H9 (cell line): ENCODE data around the gene LGALS12. TPM values are rescaled to one million over a fixed set of nuclear protein-coding genes. Genes with fewer than 3 reads are reported as not detected.

Source experiments
- DNase-seq: peaks from one replicate; pipeline ENCODE4 v3.0.0-alpha.2; 2017
- H2AFZ ChIP-seq: one replicate; pipeline ENCODE4 v1.6.1; 2013; ENCODE audit warnings: mild to moderate bottlenecking, low read length, control low read depth, moderate library complexity
- H2AK5ac ChIP-seq: 2 replicates; pipeline ENCODE4 v1.6.1; 2013; ENCODE audit warnings: low read length, control low read depth, mixed read lengths; ENCODE audit not compliant: insufficient read length
- H2BK120ac ChIP-seq: one replicate; pipeline ENCODE4 v1.6.1; 2013; ENCODE audit warnings: low read depth, mild to moderate bottlenecking, low read length, control low read depth, inconsistent platforms; ENCODE audit not compliant: poor library complexity, severe bottlenecking
- H2BK12ac ChIP-seq: 2 replicates; pipeline ENCODE4 v1.6.1; 2013; ENCODE audit warnings: low read length, control low read depth, mixed read lengths, low read depth; ENCODE audit not compliant: insufficient read length
- H2BK15ac ChIP-seq: 2 replicates; pipeline ENCODE4 v1.6.1; 2013; ENCODE audit warnings: low read depth, low read length, control low read depth
- H2BK20ac ChIP-seq: one replicate; pipeline ENCODE4 v1.6.1; 2013; ENCODE audit warnings: low read depth, mild to moderate bottlenecking, low read length, control low read depth, inconsistent platforms; ENCODE audit not compliant: poor library complexity, severe bottlenecking
- H2BK5ac ChIP-seq: 2 replicates; pipeline ENCODE4 v1.6.1; 2013; ENCODE audit warnings: low read length, control low read depth, mixed read lengths; ENCODE audit not compliant: insufficient read length
- H3K14ac ChIP-seq: 2 replicates; pipeline ENCODE4 v1.6.1; 2013; ENCODE audit warnings: low read length, control low read depth; ENCODE audit not compliant: insufficient read depth
- H3K18ac ChIP-seq: 2 replicates; pipeline ENCODE4 v1.6.1; 2013; ENCODE audit warnings: low read depth, mild to moderate bottlenecking, mixed read lengths, low read length, control low read depth; ENCODE audit not compliant: insufficient read length
- H3K23ac ChIP-seq: 2 replicates; pipeline ENCODE4 v1.6.1; 2013; ENCODE audit warnings: low read length, control low read depth, mixed read lengths, low read depth; ENCODE audit not compliant: insufficient read length
- H3K23me2 ChIP-seq: 2 replicates; pipeline ENCODE4 v1.6.1; 2013; ENCODE audit warnings: low read depth, mild to moderate bottlenecking, mixed read lengths, low read length, control low read depth; ENCODE audit not compliant: insufficient read length, poor library complexity, severe bottlenecking
- H3K27ac ChIP-seq: 2 replicates; pipeline ENCODE4 v1.5.1; 2013; ENCODE audit warnings: low read length, control low read depth, mixed read lengths, low read depth; ENCODE audit not compliant: insufficient read length
- H3K27me3 ChIP-seq: 2 replicates; pipeline ENCODE4 v1.6.1; 2013; ENCODE audit warnings: low read length, control low read depth, inconsistent platforms; ENCODE audit not compliant: insufficient read depth
- H3K4ac ChIP-seq: 2 replicates; pipeline ENCODE4 v1.6.1; 2013; ENCODE audit warnings: low read depth, mild to moderate bottlenecking, control low read depth, inconsistent platforms, low read length, moderate library complexity
- H3K4me1 ChIP-seq: 2 replicates; pipeline ENCODE4 v1.6.1; 2013; ENCODE audit warnings: low read length, control low read depth, inconsistent platforms; ENCODE audit not compliant: insufficient read depth
- H3K4me2 ChIP-seq: 2 replicates; pipeline ENCODE4 v1.6.1; 2013; ENCODE audit warnings: low read length, control low read depth, mixed read lengths; ENCODE audit not compliant: insufficient read length, insufficient read depth
- H3K56ac ChIP-seq: 2 replicates; pipeline ENCODE4 v1.6.1; 2013; ENCODE audit warnings: low read depth, mild to moderate bottlenecking, mixed read lengths, low read length, control low read depth; ENCODE audit not compliant: insufficient read length
- H3K79me1 ChIP-seq: 2 replicates; pipeline ENCODE4 v1.6.1; 2013; ENCODE audit warnings: low read depth, mild to moderate bottlenecking, moderate library complexity, low read length, control low read depth, inconsistent platforms; ENCODE audit not compliant: insufficient read depth, poor library complexity, severe bottlenecking
- H3K79me2 ChIP-seq: 2 replicates; pipeline ENCODE4 v1.6.1; 2013; ENCODE audit warnings: low read length, control low read depth, inconsistent platforms; ENCODE audit not compliant: insufficient read depth
- H3K9ac ChIP-seq: 2 replicates; pipeline ENCODE4 v1.6.1; 2013; ENCODE audit warnings: low read length, control low read depth, mixed read lengths; ENCODE audit not compliant: insufficient read length; ENCODE audit errors: extremely low read depth
- H3K9me3 ChIP-seq: one replicate; pipeline ENCODE4 v1.6.1; 2013; ENCODE audit warnings: low read depth, low read length, inconsistent platforms; ENCODE audit not compliant: control insufficient read depth
- H3T11ph ChIP-seq: one replicate; pipeline ENCODE4 v1.6.1; 2013; ENCODE audit warnings: mild to moderate bottlenecking, low read length, control low read depth, inconsistent platforms
- H4K20me1 ChIP-seq: one replicate; pipeline ENCODE4 v1.6.1; 2013; ENCODE audit not compliant: control insufficient read depth, insufficient read length, insufficient read depth
- H4K5ac ChIP-seq: 2 replicates; pipeline ENCODE4 v1.6.1; 2013; ENCODE audit warnings: low read depth, mild to moderate bottlenecking, mixed read lengths, low read length, control low read depth; ENCODE audit not compliant: insufficient read length
- H4K8ac ChIP-seq: replicated peaks from 2 replicates; pipeline ENCODE4 v1.6.1; 2013; ENCODE audit warnings: low read length, control low read depth, mixed read lengths, low read depth; ENCODE audit not compliant: insufficient read length
- H4K91ac ChIP-seq: 2 replicates; pipeline ENCODE4 v1.6.1; 2013; ENCODE audit warnings: low read depth, mild to moderate bottlenecking, moderate library complexity, mixed read lengths, low read length, control low read depth; ENCODE audit not compliant: insufficient read length
- H3K27ac Mint-ChIP-seq, 3 experiments: 2 replicates in 2 of 3; 3 replicates in 1 of 3; pipeline ENCODE4 v1.8.0; 2020 to 2021; ENCODE audit warnings: mixed read lengths in 3 of 3, mild to moderate bottlenecking in 1 of 3, moderate library complexity in 1 of 3
- H3K27me3 Mint-ChIP-seq: 2 replicates; pipeline ENCODE4 v1.8.0; 2021; ENCODE audit warnings: low read depth, mild to moderate bottlenecking, moderate library complexity, mixed read lengths
- H3K36me3 Mint-ChIP-seq, 3 experiments: 2 replicates in 2 of 3; 3 replicates in 1 of 3; pipeline ENCODE4 v1.8.0; 2020 to 2021; ENCODE audit warnings: low read depth in 3 of 3, mixed read lengths in 3 of 3; ENCODE audit not compliant: insufficient read depth in 1 of 3
- H3K4me1 Mint-ChIP-seq, 2 experiments: 2 replicates each; pipeline ENCODE4 v1.8.0; 2020; ENCODE audit warnings: mixed read lengths in 2 of 2
- H3K4me3 Mint-ChIP-seq, 2 experiments: 2 replicates in 1 of 2; 3 replicates in 1 of 2; pipeline ENCODE4 v1.8.0; 2020 to 2021; ENCODE audit warnings: mild to moderate bottlenecking in 2 of 2, mixed read lengths in 2 of 2, moderate library complexity in 1 of 2
- H3K9me3 Mint-ChIP-seq, 2 experiments: 2 replicates in 1 of 2; 3 replicates in 1 of 2; pipeline ENCODE4 v1.8.0; 2020; ENCODE audit warnings: mild to moderate bottlenecking in 2 of 2, mixed read lengths in 2 of 2, moderate library complexity in 1 of 2
- CTCF ChIP-seq: fragments of 200-600 bp; sonication (generic); conservative IDR thresholded peaks from 3 replicates; pipeline ENCODE4 v1.8.0; 2021; ENCODE audit warnings: antibody characterized with exemption, mild to moderate bottlenecking
- WGBS: extraction: QIAGEN DNeasy Blood & Tissue Kit; methylation state at CpG from one replicate; pipeline ENCODE4 v1.1.7; 2013; ENCODE audit warnings: missing lambda C conversion rate, low lambda C conversion rate, mixed read lengths; ENCODE audit not compliant: insufficient read length; ENCODE audit errors: extremely low coverage; 5-methylcytosine and 5-hydroxymethylcytosine counted together
- total RNA-seq: library from RNA; stranded (reverse); gene quantifications from 2 replicates; pipeline ENCODE4 v1.2.1, GENCODE V29; 2021

The LGALS12 gene
- total RNA-seq, 1 experiment from 2014 or later, result 1.9 TPM

- H3K36me3 Mint-ChIP-seq, result peaks cover 0 to 10% (median 2%) of the 10 kb centered on the region in 3 experiments; a peak in 2 of 7 replicates
- H3K27me3 ChIP-seq, result no peaks in the 10 kb centered on the region
- no peak overlapping the region for H2AK5ac ChIP-seq
- H3K23ac ChIP-seq, result no peak overlapping the region
- H4K91ac ChIP-seq, result no peak overlapping the region
- no peaks in the 10 kb centered on the region for H3K79me2 ChIP-seq
- no peak overlapping the region for H3K9ac ChIP-seq
- H3K27me3 Mint-ChIP-seq, result peaks cover 1% of the 10 kb centered on the region
- no peak overlapping the region for H3K18ac ChIP-seq
- no peak overlapping the region for H3K4me2 ChIP-seq
- H3K27ac Mint-ChIP-seq, result peak overlapping the region in 1 of 3 experiments; percentile 35; a peak in 1 of 7 replicates
- H2BK20ac ChIP-seq, result no peak overlapping the region
- no peak overlapping the region for H4K5ac ChIP-seq
- H4K20me1 ChIP-seq, result no peaks in the 10 kb centered on the region
- H2BK5ac ChIP-seq, result no peak overlapping the region
- H3K4me1 ChIP-seq, result peaks cover 9% of the 10 kb centered on the region; the same call in 1 of the 2 replicates
- H3T11ph ChIP-seq, result no peak overlapping the region
- peak; percentile 66 for TF ChIP-seq CTCF
- no peak overlapping the region for H2BK15ac ChIP-seq
- no peak overlapping the region for H2AFZ ChIP-seq
- no peak overlapping the region for H3K27ac ChIP-seq
- no peak overlapping the region for H3K14ac ChIP-seq
- no peak overlapping the region for H4K8ac ChIP-seq
- H3K4ac ChIP-seq, result no peak overlapping the region
- H3K23me2 ChIP-seq, result no peaks in the 10 kb centered on the region
- H3K56ac ChIP-seq, result no peak overlapping the region
- no peak overlapping the region for H2BK12ac ChIP-seq
- 0 out of 5 replicates have a peak, but pooled peaks cover 0 to 3% of the 10 kb centered on the region in 2 experiments for H3K9me3 Mint-ChIP-seq
- no peak overlapping the region for H2BK120ac ChIP-seq
- no peaks in the 10 kb centered on the region for H3K9me3 ChIP-seq
- no CpG with 5 or more reads among the region's 3 CpGs for WGBS
- no peaks in the 10 kb centered on the region for H3K79me1 ChIP-seq
- no peak overlapping the region for H3K4me3 Mint-ChIP-seq
- peak; percentile 88 for DNase-seq
- peaks cover 57 to 62% of the 10 kb centered on the region in 2 experiments for H3K4me1 Mint-ChIP-seq
Measured at GRCh38 chr11:63508009-63508408, 2.1 kb downstream of the LGALS12 start.
